Epidermal melanocyte (primary cell): Measurements from ENCODE around the gene NUFIP1.
"Not testable (repeated sequence)": the region's sequence is repeated elsewhere in the genome, so short reads cannot be mapped to it uniquely, and the experiment has no call there.

Experiments used
- DNase-seq: peaks from one replicate; pipeline ENCODE4 v3.0.0; 2011; ENCODE audit warnings: low spot score; ENCODE audit not compliant: insufficient read length

Gene NUFIP1

DNA sequence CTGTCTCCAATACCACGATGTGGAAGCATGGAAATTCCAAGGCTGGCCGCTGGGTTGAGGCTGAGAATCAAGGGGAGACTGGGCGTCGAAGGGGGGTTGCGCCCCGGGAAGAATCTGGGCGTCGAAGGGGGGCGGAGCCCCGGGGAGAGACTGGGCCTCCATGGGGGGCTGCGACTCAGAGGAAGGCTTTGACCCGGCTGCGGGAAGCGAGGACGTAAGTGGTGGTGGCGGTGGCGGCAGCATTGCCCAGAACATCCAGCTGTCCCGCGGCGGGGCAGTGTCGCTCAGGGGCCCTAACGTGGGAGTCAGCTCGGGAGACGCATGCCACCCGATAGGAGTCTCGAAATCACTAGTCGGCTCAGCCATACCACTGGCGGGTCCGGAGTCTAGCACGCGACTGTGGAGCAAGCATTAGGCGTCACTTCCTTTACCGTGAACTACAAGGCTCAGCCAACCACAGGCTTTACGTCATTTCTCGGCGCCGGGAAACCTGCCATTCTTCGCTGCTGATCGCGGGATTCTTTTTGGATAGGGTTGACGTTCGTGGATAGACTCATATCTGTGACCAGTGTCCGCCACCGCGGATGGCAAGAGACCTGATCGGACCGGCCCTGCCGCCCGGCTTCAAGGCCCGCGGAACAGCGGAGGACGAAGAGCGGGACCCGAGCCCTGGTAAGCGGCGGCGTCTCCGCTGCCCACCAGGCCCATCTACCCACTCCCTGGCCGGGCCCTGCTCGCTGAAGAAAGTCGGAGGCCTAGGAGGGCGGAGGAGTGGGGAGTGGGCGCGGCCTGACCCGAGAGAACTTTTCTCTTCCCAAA lies at the start of gene NUFIP1, which contains the start of gene GPALPP1:
Gene NUFIP1, minus strand, starts transcription at position 401 of the 819 bp plus-strand sequence. Its CDS starts 35 bp downstream, at position 366.
Gene GPALPP1, plus strand, starts transcription at position 468 of the 819 bp plus-strand sequence. Its CDS starts 117 bp downstream, at position 585.
- peak; percentile 96 for DNase-seq

DNA sequence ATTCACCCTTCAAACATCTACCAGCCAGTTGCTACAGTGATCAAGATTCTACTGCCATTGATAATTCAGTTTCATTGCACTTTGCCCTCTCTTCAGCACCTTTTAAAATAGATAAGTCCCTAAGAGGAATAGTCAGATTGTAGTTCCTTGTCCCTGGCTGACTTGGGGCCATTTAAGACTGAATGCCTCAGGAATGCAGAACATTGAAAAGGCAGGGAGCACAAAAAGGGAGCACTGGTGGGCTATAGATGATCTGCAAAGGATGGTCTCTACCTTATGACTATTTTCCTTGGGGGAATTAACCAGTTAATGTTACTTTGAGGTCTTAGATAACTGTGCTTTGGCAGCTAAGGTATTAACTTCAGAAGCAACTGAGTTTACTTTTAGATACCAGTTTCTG lies 46.9 kb upstream of the NUFIP1 start:
- DNase-seq: no peak

DNA sequence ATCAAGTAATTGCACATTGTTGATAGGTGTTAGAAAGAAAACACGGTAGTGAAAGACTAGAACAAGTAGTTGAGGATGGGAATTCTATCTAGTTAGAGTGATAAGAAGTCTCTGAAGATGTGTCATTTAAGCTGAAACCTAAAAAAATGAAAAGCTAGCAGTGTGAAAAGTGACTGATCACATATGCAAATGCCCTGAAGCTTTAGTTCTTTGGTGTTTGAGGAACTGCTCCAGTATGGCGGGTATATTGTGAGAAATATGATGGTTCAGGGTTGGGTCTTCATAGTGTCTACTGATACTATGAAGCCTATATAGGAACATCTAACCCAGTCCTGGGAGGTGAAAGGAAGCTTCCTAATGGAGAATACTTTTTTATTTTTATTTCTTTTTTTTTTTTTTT lies 45.1 kb upstream of the NUFIP1 start:
- no peak for DNase-seq

DNA sequence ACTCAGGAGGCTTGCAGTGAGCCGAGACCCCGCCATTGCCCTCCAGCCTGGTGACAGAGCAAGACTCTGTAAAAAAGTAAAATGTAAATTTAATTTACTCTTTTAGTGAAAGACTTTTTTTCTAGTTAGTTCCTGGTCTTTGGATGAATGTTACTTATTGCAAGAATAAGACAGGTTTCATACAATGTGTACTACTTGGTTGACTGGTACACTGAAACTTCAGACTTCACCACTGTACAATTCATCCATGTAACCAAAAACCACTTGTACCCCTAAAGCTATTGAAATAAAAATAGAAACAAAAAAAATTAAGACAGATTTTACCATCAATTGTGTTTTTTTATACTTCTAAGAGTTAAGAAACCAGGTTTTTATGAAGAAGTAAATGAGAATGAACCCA lies 35.6 kb upstream of the NUFIP1 start:
- no peak for DNase-seq

DNA sequence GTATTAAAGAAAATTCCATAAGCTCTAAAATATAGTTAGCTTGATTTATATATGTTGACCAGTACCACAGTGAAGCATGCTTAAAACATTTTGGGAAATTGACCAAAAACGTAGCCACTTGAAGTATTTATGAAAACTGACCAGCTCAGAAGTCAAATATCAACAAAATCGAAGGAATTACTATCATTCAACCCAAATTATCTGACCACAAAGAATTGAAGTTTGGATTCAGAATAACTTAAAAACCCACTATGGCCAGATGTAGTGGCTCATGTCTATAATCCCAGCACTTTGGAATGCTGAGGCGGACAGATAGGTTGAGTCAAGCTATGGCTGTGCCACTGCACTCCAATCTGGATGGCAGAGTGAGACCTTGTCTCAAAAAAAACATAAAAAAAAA lies 32.0 kb upstream of the NUFIP1 start:
- DNase-seq: no peak

DNA sequence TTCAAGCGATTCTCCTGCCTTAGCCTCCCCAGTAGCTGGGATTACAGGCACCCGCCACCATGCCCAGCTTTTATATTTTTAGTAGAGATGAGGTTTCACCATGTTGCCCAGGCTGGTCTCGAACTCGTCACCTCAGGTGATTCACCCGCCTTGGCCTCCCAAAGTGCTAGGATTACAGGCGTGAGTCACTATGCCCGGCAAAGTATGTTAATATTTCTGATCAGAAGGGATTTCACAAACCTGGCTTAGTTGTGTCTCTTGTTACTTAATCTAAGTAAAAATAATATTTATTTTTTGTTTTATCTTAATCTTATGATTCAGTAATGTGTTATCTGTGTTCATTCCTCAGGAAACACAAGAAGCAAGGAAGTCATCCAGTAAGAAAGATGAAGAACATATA lies 30.7 kb upstream of the NUFIP1 start:
- DNase-seq: not testable (repeated sequence)

DNA sequence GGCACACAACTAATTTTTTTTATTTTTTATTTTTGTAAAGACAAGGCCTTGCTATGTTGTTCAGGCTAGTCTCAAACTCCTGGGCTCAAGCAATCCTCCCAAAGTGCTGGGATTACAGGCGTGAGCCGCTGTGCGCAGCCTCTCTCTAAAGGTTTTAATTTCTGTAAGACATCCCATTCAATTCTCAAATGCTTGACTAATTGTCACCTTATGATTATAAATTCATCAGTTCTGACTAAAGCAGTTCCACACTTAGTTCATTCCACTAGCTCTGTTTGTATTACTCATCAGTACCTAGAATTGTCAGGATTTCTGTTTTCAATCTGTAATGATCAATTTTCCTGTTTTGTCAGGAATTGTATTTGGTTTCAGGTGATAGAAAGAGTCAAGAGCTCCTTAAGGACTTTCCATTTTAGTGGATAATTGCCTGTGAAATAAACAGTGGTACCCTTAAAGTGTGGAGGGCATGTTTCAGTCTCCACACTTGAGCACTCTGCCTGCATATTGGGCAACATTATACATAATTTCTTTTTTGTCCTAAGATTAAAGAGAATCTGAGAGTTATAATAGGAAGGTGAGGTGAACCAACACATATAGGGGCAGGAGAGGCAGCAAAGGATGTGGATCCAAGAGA lies 27.6 kb upstream of the NUFIP1 start:
- no peak for DNase-seq

DNA sequence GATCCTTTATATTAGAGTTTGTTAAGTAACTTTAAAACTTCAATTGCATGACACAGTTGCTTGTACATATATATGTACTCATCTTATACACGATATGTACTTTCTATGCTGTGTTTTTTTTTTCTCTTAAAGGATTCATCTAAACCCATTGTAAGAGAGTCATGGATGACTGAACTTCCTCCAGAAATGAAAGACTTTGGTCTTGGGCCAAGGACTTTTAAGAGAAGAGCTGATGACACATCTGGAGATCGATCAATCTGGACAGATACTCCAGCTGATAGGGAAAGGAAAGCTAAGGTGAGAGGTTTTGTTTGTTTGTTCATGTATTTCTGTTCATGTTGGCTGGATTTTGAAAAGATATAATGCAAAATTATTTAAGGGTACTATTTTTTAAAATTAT lies 26.0 kb upstream of the NUFIP1 start:
- no peak for DNase-seq

DNA sequence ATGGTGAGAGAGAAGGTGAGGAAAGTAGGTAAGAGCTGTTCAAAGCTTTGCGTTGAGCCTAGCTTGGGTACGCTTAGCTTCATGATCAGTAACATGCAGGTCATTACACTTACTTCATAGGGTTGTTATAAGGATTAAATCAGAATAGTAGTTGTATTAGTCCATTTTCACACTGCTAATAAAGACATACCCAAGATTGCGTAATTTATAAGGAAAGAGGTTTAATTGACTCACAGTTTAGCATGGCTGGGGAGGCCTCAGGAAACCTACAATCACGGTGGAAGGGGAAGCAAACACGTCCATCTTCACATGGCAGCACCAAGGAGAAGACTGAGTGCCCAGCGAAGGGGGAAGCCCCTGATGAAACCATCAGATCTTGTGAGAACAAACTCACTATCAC lies 21.9 kb upstream of the NUFIP1 start:
- DNase-seq: no peak

DNA sequence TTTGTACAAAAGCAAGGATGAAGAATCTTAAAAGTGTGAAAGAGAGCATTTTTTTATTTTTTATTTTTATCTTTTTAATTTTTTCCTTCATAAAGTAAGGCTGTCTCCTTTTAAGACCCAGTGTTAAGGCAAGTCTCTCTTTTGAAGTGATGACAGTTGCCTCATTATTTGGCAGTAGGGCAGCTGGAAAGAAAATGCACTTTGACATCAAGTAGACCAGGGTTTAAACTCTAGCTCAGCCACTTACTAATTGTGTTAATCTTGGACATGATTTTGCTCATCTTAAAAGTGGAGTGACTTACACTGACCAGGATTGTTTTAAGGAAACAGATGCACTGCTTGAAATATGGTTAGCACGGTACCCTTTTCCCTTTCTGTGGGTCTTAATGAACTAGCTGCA lies 18.6 kb upstream of the NUFIP1 start:
- no peak for DNase-seq

DNA sequence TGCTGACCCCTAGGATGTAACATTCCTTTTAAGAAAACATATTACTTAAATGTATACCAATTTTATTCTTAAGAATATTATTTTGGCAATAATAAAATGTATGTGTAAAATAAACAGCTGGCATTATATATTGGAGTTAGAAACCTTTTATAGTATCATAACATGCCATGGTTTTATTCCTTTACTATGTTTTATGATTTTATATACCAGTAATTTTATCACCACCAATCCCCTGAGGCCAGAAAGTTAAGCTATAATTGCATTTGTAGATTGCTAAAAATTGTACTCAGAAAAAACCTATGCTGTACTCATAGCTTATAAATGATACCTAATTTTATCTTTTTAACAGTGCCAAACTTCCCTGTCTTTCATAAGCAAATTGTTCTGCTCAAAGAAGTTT lies 18.0 kb upstream of the NUFIP1 start:
- no peak for DNase-seq

DNA sequence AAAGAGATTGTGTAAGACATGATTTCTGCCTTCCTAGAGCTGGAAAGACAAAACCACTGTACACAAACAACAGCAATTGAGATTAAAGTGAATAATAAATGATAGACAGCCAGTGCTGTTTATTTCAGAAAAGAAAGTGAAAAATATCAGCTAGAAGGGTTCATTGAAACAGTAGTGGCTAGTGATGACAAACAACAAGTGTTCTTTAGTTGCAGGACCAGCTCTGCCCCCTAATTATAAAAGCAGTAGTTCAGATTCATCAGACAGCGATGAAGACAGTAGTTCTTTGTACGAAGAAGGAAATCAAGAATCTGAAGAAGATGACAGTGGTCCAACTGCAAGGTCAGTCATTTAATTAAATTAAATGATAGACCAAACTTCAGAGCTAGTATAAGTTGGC lies 14.8 kb upstream of the NUFIP1 start:
- peak; percentile 32 for DNase-seq

DNA sequence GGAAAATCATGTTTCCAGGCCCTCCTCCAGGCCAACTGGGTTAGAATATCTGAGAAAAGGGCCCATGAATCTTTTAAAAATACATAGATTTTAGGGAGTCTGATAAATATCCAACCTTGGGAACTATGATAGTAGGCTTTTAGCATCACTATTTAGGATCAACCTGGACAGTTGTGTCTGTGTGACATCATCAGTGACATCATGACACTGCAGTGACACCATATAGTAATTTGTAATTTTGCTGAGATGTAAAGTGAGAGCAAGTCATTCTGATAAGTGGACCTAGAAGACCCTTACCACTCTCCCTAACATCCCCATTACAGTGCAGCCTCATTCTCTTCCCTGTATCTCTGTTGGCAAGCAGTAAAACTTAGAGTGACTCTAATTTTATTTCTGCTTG lies 14.1 kb upstream of the NUFIP1 start:
- DNase-seq: no peak

DNA sequence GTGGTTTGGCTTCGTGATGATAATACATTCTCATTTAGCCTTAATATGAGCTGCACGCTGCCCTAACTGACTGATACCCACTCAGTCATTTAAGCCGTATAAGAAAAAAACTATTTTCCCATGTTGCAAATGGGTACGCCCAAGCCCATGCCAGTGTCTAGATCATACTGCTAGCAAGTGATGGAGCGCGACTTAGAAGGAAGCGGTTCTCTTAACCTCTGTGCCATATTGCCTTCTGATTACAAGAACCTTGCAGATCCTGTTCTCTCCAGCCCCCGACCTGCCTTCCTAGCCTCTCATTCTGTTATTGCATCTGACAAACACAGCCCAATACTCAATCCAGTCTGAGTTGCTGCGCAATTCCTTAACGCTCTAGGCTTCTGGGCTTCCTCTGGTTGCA lies 670 bp upstream of the NUFIP1 start:
- no peak for DNase-seq

DNA sequence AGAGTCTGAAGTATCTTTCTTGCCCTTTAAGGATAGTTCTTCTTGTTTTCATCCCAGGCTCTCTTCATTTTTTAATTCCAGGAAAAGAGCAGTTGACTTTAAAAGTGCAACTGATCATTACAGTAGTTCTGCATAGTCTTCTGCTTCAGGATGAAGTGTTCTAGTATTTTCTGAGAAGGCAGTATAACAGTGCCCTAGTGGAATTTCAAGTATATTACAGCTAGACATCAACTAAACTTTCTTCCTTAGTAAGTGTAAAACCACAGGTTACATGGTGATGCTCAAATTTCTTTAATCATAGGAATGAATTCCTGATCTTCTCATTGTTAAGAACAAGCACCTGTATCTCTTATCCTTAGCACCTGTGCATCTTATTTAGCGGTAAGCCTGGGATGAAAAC lies 10.9 kb downstream of the NUFIP1 start:
- no peak for DNase-seq

DNA sequence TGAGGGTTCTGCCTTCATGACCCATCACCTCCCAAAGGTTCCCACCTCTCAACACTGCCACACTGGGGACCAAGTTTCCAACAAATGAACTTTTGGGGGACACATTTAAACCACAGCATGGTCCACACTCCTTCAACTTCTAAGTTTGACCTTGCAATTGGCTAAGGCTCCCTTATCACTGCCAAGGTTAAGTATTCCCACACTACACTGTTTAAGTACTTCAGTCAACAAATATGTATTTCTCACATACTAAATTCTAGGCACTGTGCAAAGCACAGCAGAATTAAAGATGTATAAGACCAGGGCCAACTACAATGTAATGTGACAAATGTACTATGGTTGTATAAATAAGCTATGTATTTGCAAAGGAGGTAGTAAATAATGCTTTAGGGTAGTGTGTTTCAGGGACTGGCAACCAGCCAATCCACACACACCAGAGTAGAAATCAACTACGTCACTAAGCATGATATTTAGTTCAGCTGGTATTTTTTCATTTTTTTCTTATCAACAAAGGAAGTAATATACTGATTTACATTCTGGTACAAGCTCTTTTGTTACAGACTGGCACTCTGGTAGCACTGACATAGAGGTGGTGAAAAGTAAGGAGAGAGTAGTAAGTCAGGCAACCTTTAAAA lies 12.2 kb downstream of the NUFIP1 start:
- DNase-seq: no peak

DNA sequence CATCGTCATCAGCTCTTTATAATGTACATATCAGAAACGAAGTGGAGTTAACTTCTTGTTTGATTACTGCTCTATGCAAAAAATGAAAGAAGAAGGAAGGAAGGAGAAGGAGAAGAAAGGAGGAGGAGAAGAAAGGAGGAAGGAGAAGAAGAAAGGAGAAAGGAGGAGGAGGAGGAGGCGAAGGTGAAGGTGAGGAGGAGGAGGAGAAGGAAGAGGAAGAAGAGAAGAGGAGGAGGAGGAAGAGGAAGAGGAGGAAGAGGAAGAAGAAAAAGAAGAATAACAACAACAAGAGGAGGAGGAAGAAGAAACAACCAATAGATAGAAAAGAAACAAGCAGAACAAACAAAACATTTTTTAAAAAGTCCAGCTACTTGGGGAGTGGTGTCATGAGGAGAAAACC lies 13.1 kb downstream of the NUFIP1 start:
- DNase-seq: no peak

DNA sequence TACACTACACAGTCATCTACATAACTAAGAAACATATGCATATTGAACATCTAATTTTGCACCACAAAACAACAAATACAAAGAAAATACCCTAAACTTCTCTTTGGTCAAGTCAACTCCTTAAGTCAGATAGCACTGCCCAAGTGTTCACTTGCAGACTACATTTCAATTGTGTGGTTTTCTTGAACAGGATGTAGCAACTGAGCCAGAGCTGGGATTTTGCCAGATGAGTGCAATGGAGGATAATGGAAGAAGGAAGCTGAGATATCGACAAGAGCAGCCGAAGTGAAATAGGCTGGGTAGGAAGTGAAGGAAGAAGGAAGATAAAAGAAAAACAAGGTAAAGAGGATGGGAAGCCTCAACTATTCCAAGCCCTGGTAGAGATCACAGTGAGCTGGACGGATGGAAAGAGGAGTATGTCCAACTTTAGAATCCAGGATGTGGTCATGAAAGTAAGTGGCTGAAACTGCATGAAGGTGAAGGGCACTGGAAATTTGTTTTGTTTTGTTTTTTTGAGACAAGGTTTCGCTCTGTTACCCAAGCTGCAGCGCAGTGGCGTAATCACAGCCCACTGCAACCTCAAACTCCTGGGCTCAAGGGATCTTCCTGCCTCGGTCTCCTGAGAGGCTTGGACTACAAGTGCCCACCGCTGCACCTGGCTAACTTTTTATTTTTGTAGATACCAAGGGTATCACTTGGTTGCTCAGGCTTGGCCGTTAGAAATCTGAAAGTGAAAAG lies 15.0 kb downstream of the NUFIP1 start:
- no peak for DNase-seq

DNA sequence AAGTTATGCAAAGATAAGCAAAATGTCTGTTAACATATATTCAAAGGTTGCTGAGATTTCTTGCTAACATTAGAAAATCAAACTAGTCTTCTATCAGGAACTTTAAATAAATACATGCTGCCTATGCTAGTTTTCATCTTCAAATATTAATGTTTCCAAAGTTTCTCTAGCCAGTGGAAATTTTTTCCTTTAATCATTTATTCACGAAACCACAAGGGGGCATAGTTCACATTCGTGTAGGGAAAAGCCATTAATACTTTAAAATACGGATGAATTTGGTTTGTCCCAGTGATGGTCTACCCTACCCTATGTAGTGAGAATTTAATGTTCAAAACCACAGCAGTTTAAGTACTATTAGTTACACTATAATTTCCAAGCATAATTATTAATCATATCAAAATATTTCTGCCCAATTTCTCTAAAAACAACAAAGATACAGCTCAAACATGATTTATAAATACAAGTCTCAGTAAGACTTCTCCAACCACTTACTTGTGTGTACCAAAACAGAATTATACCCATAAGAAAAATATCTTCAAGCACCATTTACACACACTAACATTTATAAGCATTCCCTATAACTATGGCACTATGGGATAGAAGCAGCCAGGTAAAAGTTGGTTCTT lies 16.2 kb downstream of the NUFIP1 start:
- DNase-seq: no peak

DNA sequence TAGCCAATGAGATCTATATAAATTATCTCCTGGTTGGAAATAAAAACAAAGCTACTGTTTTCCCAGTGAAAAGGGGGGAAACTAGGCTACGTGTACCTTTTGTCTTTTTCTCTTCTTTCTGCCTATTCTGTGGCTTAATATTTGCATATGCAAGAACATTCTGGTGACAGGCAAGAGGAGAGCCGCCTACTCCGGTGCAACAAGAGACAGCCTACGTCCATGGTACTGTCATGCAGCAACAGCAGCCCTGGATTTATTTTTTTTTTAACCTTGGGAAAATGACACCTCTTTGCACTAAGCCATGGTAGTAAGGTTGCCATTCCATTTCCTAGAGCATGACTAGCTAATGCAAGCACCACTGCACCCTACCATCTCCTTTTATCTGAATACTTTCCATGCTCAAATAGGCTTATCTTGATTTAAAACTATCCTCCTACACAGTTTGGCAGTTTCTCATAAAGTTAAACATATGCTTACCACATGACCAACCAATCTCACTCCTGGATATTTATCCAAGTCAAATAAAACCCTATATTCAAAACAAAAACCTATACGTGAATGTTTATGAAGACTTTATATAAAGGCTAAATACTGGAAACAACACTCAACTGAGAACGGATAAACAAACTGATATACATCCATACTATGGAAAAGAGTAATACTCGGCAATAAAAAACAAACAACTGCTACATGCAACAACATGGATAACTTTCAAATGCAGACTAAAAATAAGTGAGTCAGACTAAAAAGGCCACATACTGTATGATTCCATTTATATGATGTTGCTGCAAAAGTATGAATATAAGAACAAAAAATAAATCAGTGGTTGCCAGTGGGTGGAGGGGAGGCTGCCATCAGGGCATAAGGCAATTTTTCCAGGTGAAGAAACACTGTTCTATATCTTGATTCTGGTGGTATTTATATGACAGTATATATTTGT lies 17.3 kb downstream of the NUFIP1 start:
- no peak for DNase-seq
